Small intestine (tissue), 7 donors: Measurements from ENCODE around the gene MUC6. TPM values are rescaled to one million over a fixed set of nuclear protein-coding genes. Genes with fewer than 3 reads are reported as not detected.
"Not testable (repeated sequence)": the region's sequence is repeated elsewhere in the genome, so short reads cannot be mapped to it uniquely, and the experiment has no call there.

Source experiments
- DNase-seq, 2 donors: peaks; one replicate each; pipeline versions ENCODE4 v3.0.0 to v3.0.0-alpha.2; 2013
- FAIRE-seq: peaks from 2 replicates; lab custom pipeline; 2012; peaks lifted over from hg19 to GRCh38; lab: Jason Lieb, UNC
- H3K27ac ChIP-seq, 3 donors: one replicate each; pipeline ENCODE4 v1.5.1; 2013; ENCODE audit warnings: low read length in 2 of 3, mild to moderate bottlenecking in 2 of 3, control low read depth in 1 of 3, inconsistent platforms in 1 of 3, low read depth in 1 of 3, moderate library complexity in 1 of 3
- H3K27me3 ChIP-seq, 3 donors: one replicate each; pipeline ENCODE4 v1.6.1; 2013; ENCODE audit warnings: low read length in 3 of 3, inconsistent platforms in 1 of 3; ENCODE audit not compliant: control insufficient read depth in 3 of 3, insufficient read depth in 3 of 3
- H3K36me3 ChIP-seq, 3 donors: one replicate each; pipeline ENCODE4 v1.6.1; 2013; ENCODE audit warnings: low read length in 3 of 3, inconsistent platforms in 1 of 3, low read depth in 1 of 3, mild to moderate bottlenecking in 1 of 3, moderate library complexity in 1 of 3; ENCODE audit not compliant: control insufficient read depth in 3 of 3, insufficient read depth in 2 of 3
- H3K4me1 ChIP-seq, 3 donors: one replicate each; pipeline ENCODE4 v1.6.1; 2013; ENCODE audit warnings: low read length in 2 of 3, inconsistent platforms in 1 of 3, low read depth in 1 of 3, mild to moderate bottlenecking in 1 of 3, moderate library complexity in 1 of 3; ENCODE audit not compliant: control insufficient read depth in 3 of 3, insufficient read depth in 2 of 3
- H3K4me3 ChIP-seq, 3 donors: one replicate each; pipeline ENCODE4 v1.5.1; 2013; ENCODE audit warnings: low read length in 3 of 3, control low read depth in 1 of 3, inconsistent platforms in 1 of 3, low read depth in 1 of 3, mild to moderate bottlenecking in 1 of 3, moderate library complexity in 1 of 3
- H3K9me3 ChIP-seq, 2 donors: one replicate each; pipeline ENCODE4 v1.6.1; 2013; ENCODE audit warnings: low read depth in 1 of 2, low read length in 1 of 2; ENCODE audit not compliant: control insufficient read depth in 2 of 2, insufficient read depth in 1 of 2
- WGBS, 3 donors: extraction: QIAGEN DNeasy Blood & Tissue Kit; methylation state at CpG; one replicate each; pipeline ENCODE4 v1.1.7; 2013; 5-methylcytosine and 5-hydroxymethylcytosine counted together
- polyA plus RNA-seq, 4 donors: library from polyadenylated mRNA; stranded (reverse) in 3 of 4; unstranded in 1 of 4; fragments of 200-250 nt in 3 of 4; fragments of 120-200 nt in 1 of 4; gene quantifications; one replicate each; pipeline versions ENCODE4 v1.2.1 to v1.2.3, GENCODE V29; 2013
- donor health status: healthy with polysubstance abuse.
- donor health status: control.
- donor health status: control.
- donor health status: Bipolar disorder and iron deficiency.
- donor health status: healthy.

The MUC6 gene
- polyA plus RNA-seq, 4 donors, result 0.09 to 0.34 (median 0.22) TPM; not detected in 1

DNA sequence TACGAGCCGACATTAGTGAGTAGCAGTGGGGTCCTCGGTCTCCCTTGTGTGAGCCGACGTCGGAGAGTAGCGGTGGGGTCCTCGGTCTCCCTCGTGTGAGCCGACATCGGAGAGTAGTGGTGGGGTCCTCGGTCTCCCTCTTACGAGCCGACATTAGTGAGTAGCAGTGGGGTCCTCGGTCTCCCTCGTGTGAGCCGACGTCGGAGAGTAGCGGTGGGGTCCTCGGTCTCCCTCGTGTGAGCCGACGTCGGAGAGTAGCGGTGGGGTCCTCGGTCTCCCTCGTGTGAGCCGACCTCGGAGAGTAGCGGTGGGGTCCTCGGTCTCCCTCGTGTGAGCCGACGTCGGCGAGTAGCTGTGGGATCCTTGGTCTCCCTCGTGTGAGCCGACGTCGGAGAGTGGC is 61.1 kb downstream of the MUC6 start:
- H3K4me1 ChIP-seq, DNase-seq, H3K4me3 ChIP-seq, FAIRE-seq, H3K27ac ChIP-seq, H3K9me3 ChIP-seq, H3K27me3 ChIP-seq: not testable (repeated sequence)
- H3K36me3 ChIP-seq, result peaks cover 3 to 91% (median 26%) of the 10 kb centered on the region in 3 donors
- WGBS, 3 donors, result 87 to 95% (median 90%) methylated on average over 41 of the region's 41 CpGs

DNA sequence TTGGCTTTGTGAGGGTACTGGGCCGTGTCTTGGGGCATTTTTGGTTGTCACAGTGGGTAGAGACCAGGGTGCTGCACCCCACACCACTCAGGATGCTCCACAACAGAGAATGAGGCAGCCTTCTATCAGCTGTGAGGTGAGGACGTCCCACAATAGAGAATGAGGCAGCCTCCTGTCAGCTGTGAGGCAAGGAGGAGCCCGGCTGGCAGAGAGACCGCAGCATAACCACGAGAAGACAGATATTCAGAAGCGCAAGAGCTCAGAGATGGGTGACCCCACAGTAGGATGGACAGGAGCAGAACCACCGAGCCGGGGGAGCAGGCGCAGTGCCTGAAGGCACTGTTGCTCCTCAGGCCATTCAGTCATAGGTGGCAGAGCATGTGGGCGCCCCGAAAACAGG is 63.3 kb downstream of the MUC6 start:
- DNase-seq, result no peak
- no peak for FAIRE-seq
- H3K27ac ChIP-seq, result no peak overlapping the region
- no peaks in the 10 kb centered on the region for H3K27me3 ChIP-seq
- WGBS, 3 donors, result 92 to 97% (median 96%) methylated on average over 9 to 11 of the region's 11 CpGs
- no peak overlapping the region for H3K4me3 ChIP-seq
- peaks cover 0 to 6% (median 0%) of the 10 kb centered on the region in 3 donors for H3K4me1 ChIP-seq
- H3K9me3 ChIP-seq, result no peaks in the 10 kb centered on the region
- peaks cover 5 to 97% (median 22%) of the 10 kb centered on the region in 3 donors for H3K36me3 ChIP-seq

DNA sequence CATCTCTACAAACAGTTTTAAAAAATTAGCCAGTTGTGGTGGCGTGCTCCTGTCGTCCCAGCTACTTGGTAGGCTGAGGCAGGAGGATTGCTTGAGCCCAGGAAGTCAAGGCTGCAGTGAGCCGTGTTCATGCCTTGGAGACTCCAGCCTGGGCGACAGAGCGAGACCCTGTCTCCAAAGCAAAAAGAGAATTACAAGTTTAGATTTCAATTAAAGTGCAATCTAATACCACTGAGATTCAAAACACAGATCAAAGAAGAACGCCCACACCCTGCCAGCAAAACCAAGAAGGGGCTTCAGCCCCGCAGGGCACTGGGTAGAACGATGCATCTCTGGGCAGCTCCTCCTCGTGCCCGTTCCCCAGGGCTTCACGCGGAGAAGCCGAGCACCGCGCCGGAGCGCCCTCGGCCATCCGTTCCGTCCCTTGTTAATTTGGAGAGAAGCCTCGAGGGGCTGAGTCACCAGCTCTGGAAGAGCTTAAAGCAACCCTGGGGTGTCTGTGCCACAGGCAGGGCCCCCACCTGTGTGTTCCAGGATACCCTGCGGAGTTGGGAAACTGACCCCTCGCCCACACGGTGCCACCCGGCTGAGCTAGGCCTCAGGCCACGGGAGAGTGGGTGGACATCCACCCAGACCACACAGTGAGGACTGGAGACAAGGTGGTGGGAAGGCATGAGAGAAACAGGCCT is 63.9 kb downstream of the MUC6 start:
- H3K27ac ChIP-seq, result no peak overlapping the region
- FAIRE-seq (no peak), DNase-seq (no peak)
- H3K4me1 ChIP-seq, result peaks cover 0 to 6% (median 0%) of the 10 kb centered on the region in 3 donors
- H3K9me3 ChIP-seq, result no peaks in the 10 kb centered on the region
- H3K36me3 ChIP-seq, result peaks cover 5 to 96% (median 23%) of the 10 kb centered on the region in 3 donors
- no peak overlapping the region for H3K4me3 ChIP-seq
- H3K27me3 ChIP-seq, result no peaks in the 10 kb centered on the region
- 96 to 97% (median 96%) methylated on average over 26 of the region's 26 CpGs for WGBS, 3 donors

DNA sequence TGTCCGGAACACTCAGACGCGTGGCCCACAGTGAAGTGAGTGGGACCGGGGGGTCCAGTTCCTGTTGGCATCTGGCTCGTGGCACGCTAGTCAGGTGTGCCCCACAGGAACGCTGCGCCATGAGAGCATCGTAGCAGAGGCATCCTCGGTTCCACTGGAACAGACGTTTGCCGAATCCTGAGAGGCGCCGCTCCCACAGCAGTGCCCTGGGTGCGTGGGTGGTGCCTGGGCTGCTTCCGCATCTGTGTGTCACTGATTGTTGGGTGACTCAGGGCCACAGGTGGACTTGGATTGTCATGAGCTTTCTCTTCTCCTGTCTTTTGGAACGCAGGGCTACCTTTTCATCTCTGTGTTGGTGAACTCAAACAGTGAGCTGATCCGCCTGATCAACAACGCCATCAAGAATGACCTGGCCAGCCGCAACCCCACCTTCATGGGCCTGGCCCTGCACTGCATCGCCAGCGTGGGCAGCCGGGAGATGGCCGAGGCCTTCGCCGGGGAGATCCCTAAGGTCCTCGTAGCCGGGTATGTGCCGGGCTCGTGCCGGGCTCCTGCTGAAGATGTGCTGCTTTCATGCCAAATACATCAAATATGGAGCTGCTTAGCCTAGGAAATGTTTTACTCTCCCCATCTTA is 64.7 kb downstream of the MUC6 start:
- H3K9me3 ChIP-seq, result no peaks in the 10 kb centered on the region
- DNase-seq (no peak), FAIRE-seq (no peak)
- H3K4me1 ChIP-seq, result peaks cover 0 to 6% (median 0%) of the 10 kb centered on the region in 3 donors
- peaks cover 2 to 88% (median 23%) of the 10 kb centered on the region in 3 donors for H3K36me3 ChIP-seq
- 92 to 96% (median 94%) methylated on average over 31 of the region's 31 CpGs for WGBS, 3 donors
- H3K27ac ChIP-seq, result no peak overlapping the region
- no peaks in the 10 kb centered on the region for H3K27me3 ChIP-seq
- H3K4me3 ChIP-seq, result no peak overlapping the region

DNA sequence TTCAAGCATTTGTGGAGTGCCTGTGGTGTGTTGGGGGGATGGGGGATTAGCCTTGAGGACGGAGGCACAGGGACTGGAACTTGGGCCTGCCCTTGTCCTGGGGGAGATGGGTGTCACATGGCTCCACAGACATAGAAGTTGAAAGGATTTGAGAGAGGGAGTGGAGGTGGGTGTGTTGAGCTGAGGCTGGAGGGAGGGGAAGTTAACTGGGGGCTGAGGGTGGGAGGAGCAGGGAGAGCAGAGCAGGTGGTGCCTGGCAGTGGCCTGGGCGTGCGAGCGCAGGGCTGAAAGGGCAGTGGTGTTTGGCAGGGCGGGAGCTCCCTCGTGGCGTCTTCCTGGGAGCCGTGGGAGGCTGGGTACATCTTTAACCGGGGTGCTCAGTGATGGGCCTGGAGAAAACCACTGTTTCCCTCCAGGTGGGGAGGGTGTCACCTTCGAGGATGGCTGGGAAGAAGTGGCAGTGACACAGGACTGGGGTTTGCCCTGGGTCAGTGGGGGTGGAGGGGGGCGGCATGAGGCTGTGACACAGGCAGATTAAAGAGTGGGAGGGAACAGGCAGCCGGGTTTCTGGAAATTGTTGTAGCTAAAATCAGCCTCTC is 65.3 kb downstream of the MUC6 start:
- Histone ChIP-seq H3K4me3 (no peak overlapping the region), H3K36me3 (peaks cover 2 to 86% (median 21%) of the 10 kb centered on the region in 3 donors), H3K4me1 (peaks cover 0 to 4% (median 0%) of the 10 kb centered on the region in 3 donors), H3K27me3 (no peaks in the 10 kb centered on the region), H3K27ac (no peak overlapping the region), H3K9me3 (no peaks in the 10 kb centered on the region)
- FAIRE-seq (no peak), DNase-seq (no peak)
- WGBS, 3 donors, result 75 to 79% (median 79%) methylated on average over 9 to 12 of the region's 12 CpGs

DNA sequence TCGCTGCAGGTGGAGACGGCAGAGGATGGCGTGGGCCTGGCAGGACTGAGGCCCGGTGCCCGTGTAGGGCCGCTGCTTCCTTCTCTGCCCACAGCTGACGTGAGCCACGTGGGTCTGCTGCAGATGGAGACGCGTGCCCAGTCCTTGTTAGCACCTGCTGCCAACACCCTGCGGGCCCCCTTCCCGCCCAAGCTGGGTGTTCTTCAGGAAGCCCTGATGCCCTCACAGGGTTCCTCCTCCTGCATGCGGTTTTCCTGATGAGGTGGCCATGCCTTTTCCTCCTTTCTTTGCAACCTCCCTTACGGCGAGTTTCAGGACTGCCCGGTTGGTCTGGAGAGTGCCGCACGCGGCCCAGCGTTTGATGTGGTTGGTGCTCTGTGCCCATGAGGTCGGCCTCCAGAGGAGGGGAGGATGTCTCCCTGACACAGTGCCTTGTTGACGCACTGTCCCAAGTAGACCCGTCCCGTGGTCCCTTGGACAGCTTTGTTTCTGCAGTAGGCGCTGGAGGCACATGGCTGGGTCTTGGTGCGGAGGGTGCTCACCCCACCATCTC is 66.1 kb downstream of the MUC6 start:
- no peak for FAIRE-seq
- no peaks in the 10 kb centered on the region for H3K9me3 ChIP-seq
- no peaks in the 10 kb centered on the region for H3K27me3 ChIP-seq
- no peak overlapping the region for H3K27ac ChIP-seq
- no peak for DNase-seq
- H3K4me1 ChIP-seq, result no peaks in the 10 kb centered on the region
- H3K36me3 ChIP-seq, result peaks cover 2 to 86% (median 19%) of the 10 kb centered on the region in 3 donors
- H3K4me3 ChIP-seq, result no peak overlapping the region
- 76 to 90% (median 84%) methylated on average over 26 of the region's 26 CpGs for WGBS, 3 donors

DNA sequence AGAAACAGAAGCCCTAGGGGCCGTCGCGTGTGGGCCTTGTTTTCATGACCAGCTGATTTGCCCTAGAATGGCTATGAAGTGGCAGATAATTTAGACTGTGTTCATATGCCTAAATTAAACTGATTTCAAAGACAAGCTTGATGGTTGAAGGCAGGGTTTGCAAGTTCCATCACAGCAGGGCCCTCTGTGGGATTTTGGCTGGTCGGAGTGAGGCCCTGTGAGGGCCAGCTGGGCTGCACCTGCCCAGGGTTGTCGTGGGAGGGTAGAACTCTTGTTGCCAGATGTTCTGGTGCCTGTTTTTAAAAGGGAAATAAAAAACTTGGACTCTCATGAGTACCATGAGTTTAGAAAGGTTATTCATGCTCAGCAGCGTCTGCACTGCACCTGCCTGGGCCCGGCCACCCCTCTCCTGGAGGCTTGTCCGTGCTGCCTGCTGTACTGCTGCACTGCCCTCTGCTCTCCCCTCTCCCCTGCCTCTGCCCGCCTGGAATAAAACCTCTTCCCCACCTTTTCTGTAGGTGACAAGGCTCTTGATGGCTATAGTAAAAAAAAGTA is 66.8 kb downstream of the MUC6 start:
- Histone ChIP-seq H3K27me3 (no peaks in the 10 kb centered on the region), H3K9me3 (no peaks in the 10 kb centered on the region), H3K27ac (no peak overlapping the region), H3K4me3 (no peak overlapping the region), H3K36me3 (peaks cover 2 to 80% (median 14%) of the 10 kb centered on the region in 3 donors), H3K4me1 (no peaks in the 10 kb centered on the region)
- DNase-seq (no peak), FAIRE-seq (no peak)
- 86 to 92% (median 89%) methylated on average over 9 of the region's 9 CpGs for WGBS, 3 donors

DNA sequence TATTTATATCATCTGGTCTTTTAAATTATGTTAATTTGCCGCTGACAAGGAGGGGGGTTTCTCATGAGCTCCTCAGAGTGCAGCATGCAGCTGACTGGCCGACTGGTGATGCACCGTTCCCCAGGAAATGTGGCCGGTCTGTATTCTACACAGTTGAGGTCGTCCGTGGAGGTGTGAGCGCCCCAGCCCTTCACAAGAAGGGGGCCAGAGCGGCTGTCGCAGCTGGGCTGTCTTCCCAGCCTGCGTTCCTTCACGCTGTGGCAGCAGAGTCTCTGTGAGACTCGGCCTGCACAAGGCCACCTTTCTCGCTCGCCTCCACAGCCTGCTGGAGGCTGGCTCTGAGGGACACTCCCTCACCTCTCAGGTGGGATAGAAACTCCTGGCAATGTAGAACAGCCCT is 67.7 kb downstream of the MUC6 start:
- Histone ChIP-seq H3K36me3 (peaks cover 2 to 80% (median 14%) of the 10 kb centered on the region in 3 donors), H3K27me3 (no peaks in the 10 kb centered on the region), H3K9me3 (peaks cover 0 to 2% of the 10 kb centered on the region in 2 donors), H3K27ac (no peak overlapping the region), H3K4me3 (no peak overlapping the region), H3K4me1 (no peaks in the 10 kb centered on the region)
- no peak for DNase-seq
- 92 to 95% (median 94%) methylated on average over 14 of the region's 14 CpGs for WGBS, 3 donors
- no peak for FAIRE-seq
